Bronchial epithelial cell (primary cell): ENCODE data around the gene RAP1GAP2. TPM values are rescaled to one million over a fixed set of nuclear protein-coding genes. Genes with fewer than 3 reads are reported as not detected.

Experiments
- DNase-seq: peaks from one replicate; pipeline ENCODE4 v3.0.0-alpha.2; 2010; ENCODE audit warnings: low read depth
- FAIRE-seq: peaks from 2 replicates; lab custom pipeline; 2011; peaks lifted over from hg19 to GRCh38; lab: Jason Lieb, UNC
- H3K27me3 ChIP-seq: 2 replicates; pipeline ENCODE4 v1.5.1; 2011; ENCODE audit warnings: low read length; ENCODE audit not compliant: control insufficient read depth, insufficient read depth
- H3K36me3 ChIP-seq: 2 replicates; pipeline ENCODE4 v1.5.1; 2011; ENCODE audit warnings: low read length; ENCODE audit not compliant: control insufficient read depth, insufficient read depth
- H3K4me3 ChIP-seq: 2 replicates; pipeline ENCODE4 v1.5.1; 2011; ENCODE audit warnings: mild to moderate bottlenecking, low read depth, low read length, control low read depth
- CTCF ChIP-seq: IDR thresholded peaks from 2 replicates; pipeline ENCODE4 v1.5.1; 2011; ENCODE audit warnings: mild to moderate bottlenecking, moderate library complexity, low read length, control low read depth, inconsistent platforms; ENCODE audit not compliant: insufficient read depth, severe bottlenecking
- total RNA-seq: library from RNA; depleted of rRNA; stranded (reverse); fragments of >200 nt; gene quantifications from 2 replicates; pipeline ENCODE4 v1.2.1, GENCODE V29; 2014

RAP1GAP2 gene
- total RNA-seq, 1 donor from 2014 or later, result 15.0 TPM

DNA sequence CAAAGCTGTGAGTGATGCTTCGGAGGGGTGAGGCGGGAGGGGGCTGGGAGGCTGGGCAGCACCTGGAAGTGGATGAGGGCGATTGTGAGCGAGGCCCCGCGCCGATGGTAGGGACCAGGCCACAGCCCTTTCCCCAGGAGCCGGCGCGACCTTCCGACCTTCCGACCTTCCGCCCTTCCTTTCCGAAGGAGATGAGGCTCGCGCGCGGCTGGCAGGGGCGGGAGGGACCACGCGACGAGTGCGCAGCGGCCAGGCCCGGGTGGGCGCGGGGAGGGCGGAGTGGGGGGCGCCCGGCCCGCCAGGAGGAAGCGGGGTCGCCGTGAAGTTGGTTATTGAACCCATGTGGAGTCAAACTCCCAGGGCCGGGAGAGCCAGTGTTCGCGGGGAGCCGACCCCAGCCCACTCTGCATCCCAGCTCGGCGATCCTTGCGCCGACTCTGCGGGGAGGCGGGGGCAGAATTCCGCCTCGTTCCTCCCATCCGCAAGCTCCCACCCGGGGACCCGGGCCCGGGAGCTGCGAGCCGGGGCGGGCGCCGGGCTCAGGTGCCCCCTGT is 56.6 kb downstream of the RAP1GAP2 start:
- DNase-seq (no peak), FAIRE-seq (no peak)
- H3K4me3 ChIP-seq, result peak overlapping the region; percentile 58
- no peaks in the 10 kb centered on the region for H3K36me3 ChIP-seq
- no peaks in the 10 kb centered on the region for H3K27me3 ChIP-seq
- TF ChIP-seq CTCF, result no peak

DNA sequence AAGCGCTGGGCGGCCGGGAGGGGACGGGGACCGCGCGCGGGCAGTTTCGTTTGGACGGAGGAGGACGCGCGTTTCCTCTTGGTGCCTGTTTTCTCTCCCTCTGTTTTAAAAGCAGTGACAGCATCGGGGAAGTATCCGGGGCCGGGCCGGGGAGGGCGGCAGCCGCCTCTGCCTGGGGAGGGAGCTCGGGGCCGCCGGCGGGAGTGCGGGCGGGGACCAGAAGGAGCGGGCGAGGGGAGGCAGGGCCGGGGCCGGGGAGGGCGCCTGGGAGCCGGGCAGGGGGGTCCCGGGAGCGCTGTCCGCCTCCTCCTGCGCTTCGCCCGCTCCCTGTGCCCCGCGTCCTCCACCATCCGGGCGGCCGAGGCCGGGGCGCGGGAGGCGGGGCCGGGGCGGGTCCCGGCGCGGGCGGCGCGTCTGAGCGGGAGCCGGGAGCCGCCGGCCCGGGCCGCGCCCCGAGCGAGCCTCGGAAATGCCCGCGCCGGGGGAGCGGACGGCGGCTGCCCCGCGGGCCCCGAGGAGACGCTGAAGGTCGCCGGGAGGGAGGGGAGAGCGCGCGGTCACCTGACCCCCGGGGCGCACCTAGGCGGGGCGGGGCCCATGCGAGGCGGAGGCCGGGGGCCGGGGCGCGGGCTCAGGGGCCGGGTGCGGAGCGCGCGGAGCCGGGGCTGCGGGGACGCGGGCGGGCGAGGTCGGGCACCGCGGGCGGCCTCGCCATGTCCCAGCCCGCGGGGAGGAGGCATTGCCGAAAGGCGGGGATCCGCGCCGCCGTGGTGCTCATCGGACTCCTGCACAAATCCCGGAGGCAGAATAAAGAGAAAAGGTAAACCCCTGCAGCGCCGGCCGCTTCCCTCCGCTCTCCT is 57.3 kb downstream of the RAP1GAP2 start:
- no peak for TF ChIP-seq CTCF
- DNase-seq (peak; percentile 34), FAIRE-seq (no peak)
- H3K36me3 ChIP-seq, result no peaks in the 10 kb centered on the region
- peak overlapping the region; percentile 58 for H3K4me3 ChIP-seq
- H3K27me3 ChIP-seq, result no peaks in the 10 kb centered on the region

DNA sequence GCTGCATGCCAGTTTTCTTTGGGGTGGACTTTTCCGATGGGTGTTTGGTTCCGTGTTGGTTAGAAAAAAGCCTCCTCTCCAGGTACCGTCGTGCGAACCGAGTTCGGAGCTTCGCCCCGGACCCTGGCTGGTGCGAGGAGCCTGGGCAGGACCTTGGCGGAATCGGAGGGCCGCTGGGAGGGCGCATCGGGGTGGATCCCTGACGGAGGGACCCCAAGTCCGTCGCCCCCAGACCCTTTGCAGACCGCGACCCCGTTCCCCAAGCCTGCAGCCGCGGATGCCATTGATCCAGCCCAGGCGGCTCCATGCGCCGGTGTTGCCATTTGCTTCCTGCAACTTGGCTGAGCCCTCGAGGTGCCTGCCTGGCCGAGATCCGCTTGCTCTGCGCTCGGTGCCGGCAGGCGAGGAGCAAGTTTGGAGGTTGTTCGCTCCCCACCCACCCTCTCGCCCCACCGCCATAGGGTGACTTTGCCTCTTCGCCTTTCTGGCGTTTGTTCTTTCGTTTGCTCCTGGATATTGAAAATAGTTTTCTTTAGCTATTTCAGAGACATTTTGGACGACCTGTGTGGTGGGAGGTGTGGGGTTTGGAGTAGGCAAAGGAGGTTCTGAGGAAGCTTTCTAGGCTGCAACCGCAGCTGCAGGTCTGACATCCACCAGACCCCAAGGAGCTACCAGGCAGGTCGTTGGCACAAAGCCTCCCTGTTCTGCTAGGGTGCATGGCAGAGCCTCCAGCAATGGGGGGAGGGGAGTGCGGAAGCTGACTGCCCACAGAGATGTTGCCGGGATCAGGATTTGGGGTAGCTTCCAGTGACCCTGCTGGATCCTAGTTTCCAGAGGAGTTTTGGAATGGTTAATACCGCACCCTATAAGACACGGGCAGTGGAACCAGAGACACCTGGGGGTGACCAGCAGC is 58.2 kb downstream of the RAP1GAP2 start:
- Histone ChIP-seq H3K36me3 (no peaks in the 10 kb centered on the region), H3K27me3 (no peaks in the 10 kb centered on the region), H3K4me3 (peak overlapping the region; percentile 58)
- DNase-seq (peak; percentile 18), FAIRE-seq (no peak)
- no peak for TF ChIP-seq CTCF

DNA sequence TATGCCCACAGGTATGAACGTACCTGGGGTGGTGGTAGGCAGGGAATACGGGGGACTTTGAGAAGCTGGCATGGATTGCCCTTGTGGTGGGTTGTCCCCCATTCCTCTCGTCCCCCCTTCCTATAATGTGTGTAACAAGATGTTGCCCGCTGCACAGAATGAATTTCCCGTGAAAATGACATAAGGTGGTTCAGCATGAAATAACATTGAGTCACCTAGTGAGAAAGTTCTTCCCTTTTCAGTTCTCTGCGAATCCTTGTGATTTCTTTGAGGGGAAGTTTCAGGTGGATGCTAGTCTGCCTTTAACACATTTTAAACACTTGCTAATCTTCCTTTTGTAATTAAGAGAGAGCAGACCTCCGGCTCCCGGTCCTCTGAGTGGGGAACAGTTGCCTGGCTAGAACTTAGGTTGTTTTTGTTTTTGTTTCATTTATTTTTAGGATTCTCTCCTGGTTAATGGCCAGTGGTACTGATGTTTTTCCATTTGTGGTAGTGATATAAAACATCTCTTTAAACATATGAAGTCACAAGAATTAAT is 58.9 kb downstream of the RAP1GAP2 start:
- H3K27me3 ChIP-seq, result no peaks in the 10 kb centered on the region
- TF ChIP-seq CTCF, result no peak
- H3K36me3 ChIP-seq, result no peaks in the 10 kb centered on the region
- peak overlapping the region; percentile 58 for H3K4me3 ChIP-seq
- FAIRE-seq (no peak), DNase-seq (peak; percentile 60)

DNA sequence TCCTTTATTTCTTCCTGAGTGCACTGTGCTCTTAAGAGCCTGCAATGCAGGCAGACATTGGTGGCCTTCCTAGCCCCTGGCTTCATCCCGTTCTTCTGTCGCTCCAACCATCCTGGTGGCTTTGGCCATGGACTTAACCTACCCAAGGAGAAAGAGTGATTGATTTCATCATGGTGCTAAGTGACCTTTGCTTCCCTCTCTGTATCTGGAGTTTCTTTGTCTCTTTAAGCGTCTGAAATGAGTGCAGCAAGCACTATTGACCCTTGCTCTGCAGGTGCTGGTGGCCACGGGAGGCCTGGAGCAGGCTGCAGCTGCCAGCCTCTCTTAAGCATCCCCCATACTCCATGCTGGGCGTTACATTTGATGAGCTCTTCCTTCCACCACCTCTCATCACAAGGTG is 60.5 kb downstream of the RAP1GAP2 start:
- FAIRE-seq, result no peak
- no peak for TF ChIP-seq CTCF
- Histone ChIP-seq H3K27me3 (no peaks in the 10 kb centered on the region), H3K4me3 (no peak overlapping the region), H3K36me3 (no peaks in the 10 kb centered on the region)
- no peak for DNase-seq
